HEK293 (cell line): ENCODE measurements around the gene CNOT8.

Experiments used
- ATF2 ChIP-seq: fragments of 450-650 bp; formaldehyde crosslinking; IDR thresholded peaks from 2 replicates; pipeline ENCODE4 v1.5.1; 2016; ENCODE audit warnings: missing biosample characterization, missing genetic modification characterization, low read depth
- GLIS1 ChIP-seq: fragments of 450-650 bp; formaldehyde crosslinking; IDR thresholded peaks from 2 replicates; pipeline ENCODE4 v1.5.1; 2016; ENCODE audit warnings: missing biosample characterization, missing genetic modification characterization
- GLIS2 ChIP-seq: fragments of 450-650 bp; formaldehyde crosslinking; IDR thresholded peaks from 2 replicates; pipeline ENCODE4 v1.5.1; 2016; ENCODE audit warnings: missing biosample characterization, missing genetic modification characterization
- INSM2 ChIP-seq: fragments of 450-650 bp; formaldehyde crosslinking; IDR thresholded peaks from 2 replicates; pipeline ENCODE4 v1.5.1; 2016; ENCODE audit warnings: missing biosample characterization, missing genetic modification characterization
- KLF1 ChIP-seq: fragments of 450-650 bp; formaldehyde crosslinking; IDR thresholded peaks from 2 replicates; pipeline ENCODE4 v1.5.1; 2016; ENCODE audit warnings: missing biosample characterization, missing genetic modification characterization
- KLF16 ChIP-seq: fragments of 450-650 bp; formaldehyde crosslinking; IDR thresholded peaks from 2 replicates; pipeline ENCODE4 v1.5.1; 2017; ENCODE audit warnings: missing biosample characterization, missing genetic modification characterization
- KLF9 ChIP-seq: fragments of 450-650 bp; formaldehyde crosslinking; IDR thresholded peaks from 2 replicates; pipeline ENCODE4 v1.5.1; 2016; ENCODE audit warnings: missing biosample characterization, missing genetic modification characterization, low read depth
- RBAK ChIP-seq: fragments of 450-650 bp; formaldehyde crosslinking; IDR thresholded peaks from 2 replicates; pipeline ENCODE4 v1.5.1; 2016; ENCODE audit warnings: missing biosample characterization, missing genetic modification characterization
- REPIN1 ChIP-seq: fragments of 450-650 bp; formaldehyde crosslinking; IDR thresholded peaks from 2 replicates; pipeline ENCODE4 v1.5.1; 2017; ENCODE audit warnings: missing biosample characterization, missing genetic modification characterization, low read depth
- SCRT2 ChIP-seq: fragments of 450-650 bp; formaldehyde crosslinking; IDR thresholded peaks from 2 replicates; pipeline ENCODE4 v1.5.1; 2016; ENCODE audit warnings: missing biosample characterization, missing genetic modification characterization
- SP2 ChIP-seq: fragments of 450-650 bp; formaldehyde crosslinking; IDR thresholded peaks from 2 replicates; pipeline ENCODE4 v1.5.1; 2016; ENCODE audit warnings: missing biosample characterization, missing genetic modification characterization
- SP3 ChIP-seq: fragments of 450-650 bp; formaldehyde crosslinking; IDR thresholded peaks from 2 replicates; pipeline ENCODE4 v1.5.1; 2016; ENCODE audit warnings: missing biosample characterization, missing genetic modification characterization
- WT1 ChIP-seq: fragments of 450-650 bp; formaldehyde crosslinking; IDR thresholded peaks from 2 replicates; pipeline ENCODE4 v1.5.1; 2016; ENCODE audit warnings: missing biosample characterization, missing genetic modification characterization
- YY1 ChIP-seq: fragments of 450-650 bp; formaldehyde crosslinking; IDR thresholded peaks from 2 replicates; pipeline ENCODE4 v1.5.1; 2018; ENCODE audit warnings: missing biosample characterization, missing genetic modification characterization
- ZNF138 ChIP-seq: fragments of 450-650 bp; formaldehyde crosslinking; IDR thresholded peaks from 2 replicates; pipeline ENCODE4 v1.5.1; 2016; ENCODE audit warnings: missing biosample characterization, missing genetic modification characterization, borderline replicate concordance
- ZNF148 ChIP-seq: fragments of 450-650 bp; formaldehyde crosslinking; IDR thresholded peaks from 2 replicates; pipeline ENCODE4 v1.5.0; 2017; ENCODE audit warnings: missing biosample characterization, missing genetic modification characterization, borderline replicate concordance
- ZNF169 ChIP-seq: fragments of 450-650 bp; formaldehyde crosslinking; IDR thresholded peaks from 2 replicates; pipeline ENCODE4 v1.5.1; 2016; ENCODE audit warnings: missing biosample characterization, missing genetic modification characterization
- ZNF2 ChIP-seq: fragments of 450-650 bp; formaldehyde crosslinking; IDR thresholded peaks from 2 replicates; pipeline ENCODE4 v1.5.1; 2016; ENCODE audit warnings: missing biosample characterization, missing genetic modification characterization
- ZNF24 ChIP-seq: fragments of 450-650 bp; formaldehyde crosslinking; IDR thresholded peaks from 2 replicates; pipeline ENCODE4 v1.5.1; 2016; ENCODE audit warnings: missing biosample characterization, missing genetic modification characterization
- ZNF366 ChIP-seq: fragments of 450-650 bp; formaldehyde crosslinking; conservative IDR thresholded peaks from 2 replicates; pipeline ENCODE4 v1.5.1; 2016; ENCODE audit warnings: missing biosample characterization, missing genetic modification characterization
- ZNF391 ChIP-seq: fragments of 450-650 bp; formaldehyde crosslinking; IDR thresholded peaks from 2 replicates; pipeline ENCODE4 v1.5.1; 2016; ENCODE audit warnings: low read depth, missing biosample characterization, missing genetic modification characterization, borderline replicate concordance
- ZNF433 ChIP-seq: fragments of 450-650 bp; formaldehyde crosslinking; IDR thresholded peaks from 2 replicates; pipeline ENCODE4 v1.5.1; 2016; ENCODE audit warnings: missing biosample characterization, missing genetic modification characterization, low read depth
- ZNF580 ChIP-seq: fragments of 450-650 bp; formaldehyde crosslinking; IDR thresholded peaks from 2 replicates; pipeline ENCODE4 v1.5.1; 2016; ENCODE audit warnings: missing biosample characterization, missing genetic modification characterization
- ZNF610 ChIP-seq: fragments of 450-650 bp; formaldehyde crosslinking; IDR thresholded peaks from 2 replicates; pipeline ENCODE4 v1.5.1; 2016; ENCODE audit warnings: missing biosample characterization, missing genetic modification characterization, borderline replicate concordance
- ZNF777 ChIP-seq: fragments of 450-650 bp; formaldehyde crosslinking; IDR thresholded peaks from 2 replicates; pipeline ENCODE4 v1.5.1; 2017; ENCODE audit warnings: missing biosample characterization, missing genetic modification characterization, borderline replicate concordance
- ZXDB ChIP-seq: fragments of 450-650 bp; formaldehyde crosslinking; IDR thresholded peaks from 2 replicates; pipeline ENCODE4 v1.5.1; 2016; ENCODE audit warnings: missing biosample characterization, missing genetic modification characterization
- TF ChIP-seq, protein P1 (sequence below): fragments of 450-650 bp; formaldehyde crosslinking; IDR thresholded peaks from 2 replicates; pipeline ENCODE4 v1.5.1; 2016; ENCODE audit warnings: missing biosample characterization, missing genetic modification characterization
- TF ChIP-seq, protein P2 (sequence below): fragments of 450-650 bp; formaldehyde crosslinking; IDR thresholded peaks from 2 replicates; pipeline ENCODE4 v1.5.1; 2017; ENCODE audit warnings: missing biosample characterization, missing genetic modification characterization

Gene CNOT8

DNA sequence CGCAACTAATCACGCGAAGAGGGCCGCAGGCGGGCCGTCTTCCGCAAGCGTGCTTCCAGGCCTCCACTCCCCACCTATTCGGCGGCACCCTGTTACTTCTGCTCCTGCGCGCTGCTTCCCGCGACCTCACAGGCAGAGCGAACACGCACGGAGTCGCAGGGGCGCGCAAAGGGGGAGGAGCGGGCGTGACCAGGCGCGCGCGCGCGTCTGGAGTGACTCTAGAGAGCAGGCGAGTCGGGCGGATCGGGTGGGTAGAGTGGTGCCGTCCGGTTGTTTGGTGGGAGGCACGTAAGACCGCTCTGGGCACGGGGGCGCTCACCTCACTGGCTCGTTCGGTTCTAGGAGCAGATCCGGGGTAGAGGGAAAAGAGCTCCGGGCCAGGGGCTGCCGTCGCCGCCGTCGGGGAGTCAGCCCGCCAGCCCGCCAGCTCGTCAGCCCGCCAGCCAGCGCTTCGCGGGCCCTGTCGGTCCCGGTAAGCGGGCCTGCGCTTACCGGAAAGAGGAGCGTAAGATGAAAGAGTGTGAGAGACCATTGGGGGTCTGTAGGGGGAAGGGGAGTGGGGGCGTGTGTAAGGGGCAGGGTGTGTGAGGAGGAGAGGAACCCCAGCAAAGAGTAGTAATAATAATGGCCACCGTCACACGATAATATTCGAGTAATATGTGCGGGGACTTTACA is at the start of gene CNOT8 (continued):
- no peak for TF ChIP-seq ZNF138 (tag by site-specific recombination)
- peak; percentile 75 for TF ChIP-seq WT1 (tag by site-specific recombination)
- TF ChIP-seq, protein P1, sequence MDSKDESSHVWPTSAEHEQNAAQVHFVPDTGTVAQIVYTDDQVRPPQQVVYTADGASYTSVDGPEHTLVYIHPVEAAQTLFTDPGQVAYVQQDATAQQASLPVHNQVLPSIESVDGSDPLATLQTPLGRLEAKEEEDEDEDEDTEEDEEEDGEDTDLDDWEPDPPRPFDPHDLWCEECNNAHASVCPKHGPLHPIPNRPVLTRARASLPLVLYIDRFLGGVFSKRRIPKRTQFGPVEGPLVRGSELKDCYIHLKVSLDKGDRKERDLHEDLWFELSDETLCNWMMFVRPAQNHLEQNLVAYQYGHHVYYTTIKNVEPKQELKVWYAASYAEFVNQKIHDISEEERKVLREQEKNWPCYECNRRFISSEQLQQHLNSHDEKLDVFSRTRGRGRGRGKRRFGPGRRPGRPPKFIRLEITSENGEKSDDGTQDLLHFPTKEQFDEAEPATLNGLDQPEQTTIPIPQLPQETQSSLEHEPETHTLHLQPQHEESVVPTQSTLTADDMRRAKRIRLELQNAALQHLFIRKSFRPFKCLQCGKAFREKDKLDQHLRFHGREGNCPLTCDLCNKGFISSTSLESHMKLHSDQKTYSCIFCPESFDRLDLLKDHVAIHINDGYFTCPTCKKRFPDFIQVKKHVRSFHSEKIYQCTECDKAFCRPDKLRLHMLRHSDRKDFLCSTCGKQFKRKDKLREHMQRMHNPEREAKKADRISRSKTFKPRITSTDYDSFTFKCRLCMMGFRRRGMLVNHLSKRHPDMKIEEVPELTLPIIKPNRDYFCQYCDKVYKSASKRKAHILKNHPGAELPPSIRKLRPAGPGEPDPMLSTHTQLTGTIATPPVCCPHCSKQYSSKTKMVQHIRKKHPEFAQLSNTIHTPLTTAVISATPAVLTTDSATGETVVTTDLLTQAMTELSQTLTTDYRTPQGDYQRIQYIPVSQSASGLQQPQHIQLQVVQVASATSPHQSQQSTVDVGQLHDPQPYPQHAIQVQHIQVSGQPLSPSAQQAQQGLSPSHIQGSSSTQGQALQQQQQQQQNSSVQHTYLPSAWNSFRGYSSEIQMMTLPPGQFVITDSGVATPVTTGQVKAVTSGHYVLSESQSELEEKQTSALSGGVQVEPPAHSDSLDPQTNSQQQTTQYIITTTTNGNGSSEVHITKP (tag by site-specific recombination), result peak; percentile 96
- peak; percentile 53 for TF ChIP-seq KLF16 (tag by site-specific recombination)
- peak; percentile 55; the same call in 1 of the 2 replicates for TF ChIP-seq ZNF580
- peak; percentile 13; the same call in 1 of the 2 replicates for TF ChIP-seq ZNF366 (tag by site-specific recombination)
- TF ChIP-seq ZNF169, result no peak
- peak; percentile 54 for TF ChIP-seq GLIS1 (tag by site-specific recombination)
- no peak for TF ChIP-seq REPIN1 (tag by site-specific recombination)
- no peak for TF ChIP-seq ZNF148
- peak; percentile 74; the same call in 1 of the 2 replicates for TF ChIP-seq KLF9 (tag by site-specific recombination)
- peak; percentile 65 for TF ChIP-seq SP2 (tag by site-specific recombination)
- TF ChIP-seq RBAK (tag by site-specific recombination), result no peak
- peak; percentile 61; the same call in 1 of the 2 replicates for TF ChIP-seq KLF1 (tag by site-specific recombination)
- peak; percentile 71 for TF ChIP-seq SCRT2 (tag by site-specific recombination)
- TF ChIP-seq ZNF777, result peak; percentile 42; the same call in 1 of the 2 replicates
- TF ChIP-seq ZNF391, result peak; percentile 17; the same call in 1 of the 2 replicates
- TF ChIP-seq ZNF433 (tag by site-specific recombination), result no peak
- TF ChIP-seq ZNF610 (tag by site-specific recombination), result peak; percentile 73; the same call in 1 of the 2 replicates
- TF ChIP-seq ZNF2 (tag by site-specific recombination), result 0 out of 2 replicates have a peak, but pooled peaks have one; percentile 36
- peak; percentile 98 for TF ChIP-seq ZXDB (tag by site-specific recombination)
- peak; percentile 11; the same call in 1 of the 2 replicates for TF ChIP-seq INSM2 (tag by site-specific recombination)
- TF ChIP-seq GLIS2 (tag by site-specific recombination), result peak; percentile 59
- peak; percentile 91 for TF ChIP-seq SP3 (tag by site-specific recombination)
- peak; percentile 6; the same call in 1 of the 2 replicates for TF ChIP-seq ATF2
- TF ChIP-seq, protein P2, sequence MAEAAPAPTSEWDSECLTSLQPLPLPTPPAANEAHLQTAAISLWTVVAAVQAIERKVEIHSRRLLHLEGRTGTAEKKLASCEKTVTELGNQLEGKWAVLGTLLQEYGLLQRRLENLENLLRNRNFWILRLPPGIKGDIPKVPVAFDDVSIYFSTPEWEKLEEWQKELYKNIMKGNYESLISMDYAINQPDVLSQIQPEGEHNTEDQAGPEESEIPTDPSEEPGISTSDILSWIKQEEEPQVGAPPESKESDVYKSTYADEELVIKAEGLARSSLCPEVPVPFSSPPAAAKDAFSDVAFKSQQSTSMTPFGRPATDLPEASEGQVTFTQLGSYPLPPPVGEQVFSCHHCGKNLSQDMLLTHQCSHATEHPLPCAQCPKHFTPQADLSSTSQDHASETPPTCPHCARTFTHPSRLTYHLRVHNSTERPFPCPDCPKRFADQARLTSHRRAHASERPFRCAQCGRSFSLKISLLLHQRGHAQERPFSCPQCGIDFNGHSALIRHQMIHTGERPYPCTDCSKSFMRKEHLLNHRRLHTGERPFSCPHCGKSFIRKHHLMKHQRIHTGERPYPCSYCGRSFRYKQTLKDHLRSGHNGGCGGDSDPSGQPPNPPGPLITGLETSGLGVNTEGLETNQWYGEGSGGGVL, result peak; percentile 47
- peak; percentile 43; the same call in 1 of the 2 replicates for TF ChIP-seq ZNF24 (tag by site-specific recombination)
- 0 out of 2 replicates have a peak, but pooled peaks have one; percentile 8 for TF ChIP-seq YY1 (tag by site-specific recombination)
